Activated CD8-positive, alpha-beta T cell treated with anti-CD3 and anti-CD28 coated beads for 36 hours (primary cell): ENCODE measurements around the gene RAI2. TPM values are rescaled to one million over a fixed set of nuclear protein-coding genes. Genes with fewer than 3 reads are reported as not detected.
"Not testable (repeated sequence)": the region's sequence is repeated elsewhere in the genome, so short reads cannot be mapped to it uniquely, and the experiment has no call there.

Experiments used
- ATAC-seq: fragments of 200-7000 bp; cut with Tn5 transposase; one replicate; pipeline ENCODE4 v1.10.0; 2021; ENCODE audit warnings: mild to moderate bottlenecking, moderate library complexity
- CTCF ChIA-PET: fragments of 350-600 bp; sonication (Branson Sonifier 250); formaldehyde crosslinking; loops from one replicate; lab custom pipeline; 2021; ENCODE audit warnings: antibody characterized with exemption; lab: Charles Lee
- POLR2A ChIA-PET: fragments of 350-600 bp; sonication (Branson Sonifier 250); formaldehyde crosslinking; loops from one replicate; lab custom pipeline; 2021; ENCODE audit warnings: antibody characterized with exemption; lab: Charles Lee
- DNase-seq: peaks from one replicate; pipeline ENCODE4 v3.0.0-alpha.2; 2020
- H3K27ac Mint-ChIP-seq: one replicate; pipeline ENCODE4 v1.8.0; 2021; ENCODE audit warnings: mild to moderate bottlenecking, mixed read lengths
- H3K27me3 Mint-ChIP-seq: one replicate; pipeline ENCODE4 v1.8.0; 2021; ENCODE audit warnings: mixed read lengths
- H3K36me3 Mint-ChIP-seq: one replicate; pipeline ENCODE4 v1.8.0; 2021; ENCODE audit warnings: low read depth, mixed read lengths
- H3K4me1 Mint-ChIP-seq: one replicate; pipeline ENCODE4 v1.8.0; 2021; ENCODE audit warnings: low read depth, mixed read lengths
- H3K4me3 Mint-ChIP-seq: one replicate; pipeline ENCODE4 v1.8.0; 2021; ENCODE audit warnings: mild to moderate bottlenecking, moderate library complexity, mixed read lengths
- H3K9me3 Mint-ChIP-seq: one replicate; pipeline ENCODE4 v1.8.0; 2021; ENCODE audit warnings: mixed read lengths
- intact Hi-C: fragments of 100-400 bp; cut with micrococcal nuclease; formaldehyde crosslinking; loops from one replicate; pipeline ENCODE4 v1.10.0; 2022
- total RNA-seq, 2 experiments: library from RNA; stranded (reverse); gene quantifications; one replicate each; pipeline ENCODE4 v1.2.3, GENCODE V29; 2021
- TF ChIP-seq, protein P1 (sequence below): fragments of 200-600 bp; IDR thresholded peaks from one replicate; pipeline ENCODE4 v1.8.0; 2022; ENCODE audit warnings: antibody characterized with exemption, mild to moderate bottlenecking

The RAI2 gene
- total RNA-seq, 2 experiments from 2014 or later: 0.20 to 0.41 TPM

DNA sequence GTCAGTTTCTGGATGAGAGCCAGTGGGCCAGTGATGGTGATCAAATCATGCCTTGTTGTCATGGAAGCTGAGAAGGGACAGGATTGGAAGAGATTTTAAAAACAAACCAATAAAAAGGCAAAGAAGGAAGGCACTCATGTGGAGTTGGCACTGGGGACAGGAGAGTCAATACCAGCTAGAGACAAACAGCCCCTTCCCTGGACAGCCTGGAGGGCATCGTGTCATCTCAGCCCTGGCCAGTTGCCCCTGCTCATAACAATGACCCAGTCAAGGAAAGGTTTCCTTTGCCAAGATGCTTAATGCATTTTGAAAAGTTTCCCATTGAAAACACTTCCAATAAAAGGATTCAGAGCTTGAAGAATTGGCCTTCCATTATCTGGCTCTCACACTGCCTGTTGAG lies 68.3 kb downstream of the RAI2 start:
- no peaks in the 10 kb centered on the region for H3K9me3 Mint-ChIP-seq
- H3K36me3 Mint-ChIP-seq: no peaks in the 10 kb centered on the region
- DNase-seq (no peak), ATAC-seq (no peak)
- ChIA-PET CTCF (no interaction called here), POLR2A (no interaction called here)
- TF ChIP-seq, protein P1, sequence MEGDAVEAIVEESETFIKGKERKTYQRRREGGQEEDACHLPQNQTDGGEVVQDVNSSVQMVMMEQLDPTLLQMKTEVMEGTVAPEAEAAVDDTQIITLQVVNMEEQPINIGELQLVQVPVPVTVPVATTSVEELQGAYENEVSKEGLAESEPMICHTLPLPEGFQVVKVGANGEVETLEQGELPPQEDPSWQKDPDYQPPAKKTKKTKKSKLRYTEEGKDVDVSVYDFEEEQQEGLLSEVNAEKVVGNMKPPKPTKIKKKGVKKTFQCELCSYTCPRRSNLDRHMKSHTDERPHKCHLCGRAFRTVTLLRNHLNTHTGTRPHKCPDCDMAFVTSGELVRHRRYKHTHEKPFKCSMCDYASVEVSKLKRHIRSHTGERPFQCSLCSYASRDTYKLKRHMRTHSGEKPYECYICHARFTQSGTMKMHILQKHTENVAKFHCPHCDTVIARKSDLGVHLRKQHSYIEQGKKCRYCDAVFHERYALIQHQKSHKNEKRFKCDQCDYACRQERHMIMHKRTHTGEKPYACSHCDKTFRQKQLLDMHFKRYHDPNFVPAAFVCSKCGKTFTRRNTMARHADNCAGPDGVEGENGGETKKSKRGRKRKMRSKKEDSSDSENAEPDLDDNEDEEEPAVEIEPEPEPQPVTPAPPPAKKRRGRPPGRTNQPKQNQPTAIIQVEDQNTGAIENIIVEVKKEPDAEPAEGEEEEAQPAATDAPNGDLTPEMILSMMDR: no peak
- intact Hi-C loops: no loop called here
- H3K4me1 Mint-ChIP-seq: peaks cover 7% of the 10 kb centered on the region
- H3K27me3 Mint-ChIP-seq: no peaks in the 10 kb centered on the region
- H3K4me3 Mint-ChIP-seq: no peak overlapping the region
- no peak overlapping the region for H3K27ac Mint-ChIP-seq

DNA sequence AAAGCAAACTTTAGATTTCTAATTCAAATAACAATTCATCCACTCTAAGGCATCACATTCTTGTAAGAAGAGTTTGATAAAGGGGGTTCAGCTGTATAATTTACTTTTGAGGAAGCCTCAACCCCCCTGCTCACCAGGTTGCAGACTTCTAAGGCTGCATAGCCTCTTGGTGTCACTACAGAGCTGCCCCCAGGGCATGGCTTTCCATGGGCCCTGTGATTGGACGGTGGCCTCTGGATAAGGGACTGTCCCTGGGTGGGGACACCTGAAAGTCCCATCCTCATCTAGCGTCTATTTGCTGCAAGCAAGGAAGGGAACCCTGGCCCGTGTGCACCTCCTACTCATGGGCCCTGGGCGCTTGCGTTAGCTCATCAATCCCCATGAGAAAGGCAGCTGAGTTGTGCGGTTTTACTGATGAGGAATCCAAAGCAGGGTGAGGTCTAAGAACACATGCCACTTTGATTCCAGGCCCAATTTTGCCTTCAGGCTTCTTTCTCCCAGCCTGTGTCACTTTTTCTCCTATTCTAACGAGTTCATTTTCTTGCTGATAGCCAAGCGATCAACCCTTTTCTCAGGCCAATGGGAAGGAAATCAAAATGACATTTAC lies 72.0 kb downstream of the RAI2 start:
- no peaks in the 10 kb centered on the region for H3K9me3 Mint-ChIP-seq
- TF ChIP-seq, protein P1: no peak
- no peak overlapping the region for H3K4me3 Mint-ChIP-seq
- intact Hi-C loops: no loop called here
- H3K27me3 Mint-ChIP-seq: no peaks in the 10 kb centered on the region
- DNase-seq (no peak), ATAC-seq (no peak)
- H3K27ac Mint-ChIP-seq: no peak overlapping the region
- ChIA-PET POLR2A (no interaction called here), CTCF (interaction anchor here (0.5 to 1.9 kb wide), 6 partner anchors 11 to 518 kb away, joined by 3 to 5 read pairs (median 3); no protein-coding TSS in a partner anchor)
- peaks cover 7% of the 10 kb centered on the region for H3K4me1 Mint-ChIP-seq
- H3K36me3 Mint-ChIP-seq: no peaks in the 10 kb centered on the region

DNA sequence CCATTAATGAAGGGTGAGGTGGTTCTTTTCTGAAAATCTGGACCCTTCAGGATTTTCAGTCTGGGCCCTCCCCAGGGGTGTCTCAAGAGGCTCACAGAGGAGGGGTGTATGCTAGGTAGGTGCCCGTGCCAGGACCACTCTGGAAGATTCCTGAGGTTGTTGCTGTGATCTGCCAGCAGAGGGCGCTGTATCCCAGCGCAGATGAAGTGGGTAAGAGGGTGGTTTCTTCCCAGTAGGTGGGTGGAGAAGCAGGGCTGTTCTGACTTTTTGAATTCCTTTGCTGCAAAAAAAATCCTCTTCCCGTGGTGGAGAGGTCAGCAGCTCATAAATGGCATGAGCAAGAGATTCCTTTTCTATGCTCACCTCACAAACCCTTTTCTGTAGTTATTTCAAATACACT lies 72.7 kb downstream of the RAI2 start:
- peak; percentile 55 for ATAC-seq
- TF ChIP-seq, protein P1: peak; percentile 66
- CTCF ChIA-PET: interaction anchor here (0.7 to 1.9 kb wide), 6 partner anchors 8 to 519 kb away, joined by 3 to 5 read pairs (median 3); no protein-coding TSS in a partner anchor
- H3K4me3 Mint-ChIP-seq: no peak overlapping the region
- peak; percentile 37 for DNase-seq
- H3K27me3 Mint-ChIP-seq: no peaks in the 10 kb centered on the region
- peaks cover 7% of the 10 kb centered on the region for H3K4me1 Mint-ChIP-seq
- POLR2A ChIA-PET: no interaction called here
- H3K9me3 Mint-ChIP-seq: no peaks in the 10 kb centered on the region
- H3K36me3 Mint-ChIP-seq: no peaks in the 10 kb centered on the region
- intact Hi-C loops: no loop called here
- no peak overlapping the region for H3K27ac Mint-ChIP-seq

DNA sequence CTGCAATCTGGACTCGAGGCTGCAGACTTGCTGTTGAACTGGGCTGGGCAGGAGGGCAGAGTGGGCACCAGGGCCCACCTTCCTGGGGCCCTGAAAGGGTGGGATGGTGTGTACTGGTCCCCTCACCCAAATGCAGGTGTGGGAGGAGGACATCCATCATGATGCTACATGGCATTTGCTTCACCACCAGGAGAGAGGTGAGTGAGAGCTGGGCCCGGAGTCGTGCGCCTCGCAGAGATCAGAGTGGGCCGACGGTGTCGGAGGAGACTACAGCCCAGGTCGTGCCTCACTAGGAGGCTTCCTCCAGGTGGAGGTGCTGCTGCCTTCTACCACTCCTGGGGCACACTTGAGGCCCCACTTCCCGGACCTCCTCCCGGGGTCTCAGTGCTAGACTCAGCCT lies 73.5 kb downstream of the RAI2 start:
- no peaks in the 10 kb centered on the region for H3K36me3 Mint-ChIP-seq
- ATAC-seq (no peak), DNase-seq (no peak)
- H3K4me1 Mint-ChIP-seq: peaks cover 7% of the 10 kb centered on the region
- POLR2A ChIA-PET: no interaction called here
- CTCF ChIA-PET: interaction anchor here (1.3 to 1.9 kb wide), 5 partner anchors 9 to 520 kb away, joined by 3 to 5 read pairs (median 3); no protein-coding TSS in a partner anchor
- intact Hi-C loops: no loop called here
- H3K27ac Mint-ChIP-seq: no peak overlapping the region
- no peak overlapping the region for H3K4me3 Mint-ChIP-seq
- H3K9me3 Mint-ChIP-seq: no peaks in the 10 kb centered on the region
- TF ChIP-seq, protein P1: no peak
- H3K27me3 Mint-ChIP-seq: no peaks in the 10 kb centered on the region

DNA sequence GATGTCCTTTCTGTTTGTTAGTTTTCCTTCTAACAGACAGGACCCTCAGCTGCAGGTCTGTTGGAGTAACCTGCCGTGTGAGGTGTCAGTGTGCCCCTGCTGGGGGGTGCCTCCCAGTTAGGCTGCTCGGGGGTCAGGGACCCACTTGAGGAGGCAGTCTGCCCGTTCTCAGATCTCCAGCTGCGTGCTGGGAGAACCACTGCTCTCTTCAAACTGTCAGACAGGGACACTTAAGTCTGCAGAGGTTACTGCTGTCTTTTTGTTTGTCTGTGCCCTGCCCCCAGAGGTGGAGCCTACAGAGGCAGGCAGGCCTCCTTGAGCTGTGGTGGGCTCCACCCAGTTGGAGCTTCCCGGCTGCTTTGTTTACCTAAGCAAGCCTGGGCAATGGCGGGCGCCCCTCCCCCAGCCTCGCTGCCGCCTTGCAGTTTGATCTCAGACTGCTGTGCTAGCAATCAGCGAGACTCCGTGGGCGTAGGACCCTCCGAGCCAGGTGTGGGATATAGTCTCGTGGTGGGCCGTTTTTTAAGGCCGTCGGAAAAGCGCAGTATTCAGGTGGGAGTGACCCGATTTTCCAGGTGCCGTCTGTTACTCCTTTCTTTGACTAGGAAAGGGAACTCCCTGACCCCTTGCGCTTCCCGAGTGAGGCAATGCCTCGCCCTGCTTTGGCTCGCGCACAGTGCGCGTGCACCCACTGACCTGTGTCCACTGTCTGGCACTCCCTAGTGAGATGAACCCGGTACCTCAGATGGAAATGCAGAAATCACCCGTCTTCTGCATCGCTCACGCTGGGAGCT lies 74.3 kb downstream of the RAI2 start:
- intact Hi-C loops, H3K36me3 Mint-ChIP-seq, H3K27ac Mint-ChIP-seq, DNase-seq, ATAC-seq, POLR2A ChIA-PET, H3K4me1 Mint-ChIP-seq, H3K27me3 Mint-ChIP-seq, H3K9me3 Mint-ChIP-seq, H3K4me3 Mint-ChIP-seq: not testable (repeated sequence)
- CTCF ChIA-PET: interaction anchor here (1.6 kb wide), 1 partner anchor 10 kb away, joined by 4 read pairs; no protein-coding TSS in a partner anchor
